Measurements from ENCODE around the gene ITFG1.

The ITFG1 gene

GRCh38 chr16:47129755-47130435, 331.0 kb downstream of the ITFG1 start:
- Histone ChIP-seq H3K4me1 (ENCODE audit: control insufficient read depth, low read length) (no peaks in the 10 kb centered on the region), H3K27ac (ENCODE audit: low read depth, low read length) (no peak overlapping the region), H3K9me3 (ENCODE audit: control insufficient read depth, insufficient read depth, low read length) (no peaks in the 10 kb centered on the region), H3K9me2 (replicated peaks; ENCODE audit: control insufficient read depth, low read length) (no peaks in the 10 kb centered on the region), H4K20me1 (ENCODE audit: control insufficient read depth, insufficient read depth, low read depth, low read length) (no peaks in the 10 kb centered on the region), H3K4me3 (ENCODE audit: low read length) (no peak overlapping the region), H3K36me3 (ENCODE audit: control insufficient read depth, low read length) (peaks cover 27% of the 10 kb centered on the region), H3K27me3 (ENCODE audit: control insufficient read depth, low read length) (no peaks in the 10 kb centered on the region), H3F3A (ENCODE audit: control insufficient read depth, insufficient read depth) (no peaks in the 10 kb centered on the region), H3K79me2 (ENCODE audit: control insufficient read depth, low read length) (peaks cover 48% of the 10 kb centered on the region), H3K4me2 (ENCODE audit: low read length) (no peak overlapping the region)
- no peak for TF ChIP-seq CTCF (IDR thresholded peaks at IDR 0.05; ENCODE audit: low read depth, low read length, poor library complexity, severe bottlenecking)
- no peak for TF ChIP-seq EZH2phosphoT487 (IDR thresholded peaks at IDR 0.05; ENCODE audit: borderline replicate concordance, low read length)

- no peak overlapping the region for H3K4me2 ChIP-seq (ENCODE audit: low read length)
- H3F3A ChIP-seq (ENCODE audit: control insufficient read depth, insufficient read depth), result no peaks in the 10 kb centered on the region
- H3K79me2 ChIP-seq (ENCODE audit: control insufficient read depth, low read length), result peaks cover 27% of the 10 kb centered on the region
- TF ChIP-seq CTCF (IDR thresholded peaks at IDR 0.05; ENCODE audit: low read depth, low read length, poor library complexity, severe bottlenecking), result no peak
- no peak for TF ChIP-seq EZH2phosphoT487 (IDR thresholded peaks at IDR 0.05; ENCODE audit: borderline replicate concordance, low read length)
- H3K9me3 ChIP-seq (ENCODE audit: control insufficient read depth, insufficient read depth, low read length), result no peaks in the 10 kb centered on the region
- no peaks in the 10 kb centered on the region for H3K4me1 ChIP-seq (ENCODE audit: control insufficient read depth, low read length)
- H3K9me2 ChIP-seq (replicated peaks; ENCODE audit: control insufficient read depth, low read length), result no peaks in the 10 kb centered on the region
- no peaks in the 10 kb centered on the region for H4K20me1 ChIP-seq (ENCODE audit: control insufficient read depth, insufficient read depth, low read depth, low read length)
- no peak overlapping the region for H3K27ac ChIP-seq (ENCODE audit: low read depth, low read length)
- peaks cover 27% of the 10 kb centered on the region for H3K36me3 ChIP-seq (ENCODE audit: control insufficient read depth, low read length)
- no peak overlapping the region for H3K4me3 ChIP-seq (ENCODE audit: low read length)
- no peaks in the 10 kb centered on the region for H3K27me3 ChIP-seq (ENCODE audit: control insufficient read depth, low read length)
Measured at GRCh38 chr16:47127541-47127940, 333.3 kb downstream of the ITFG1 start.

- Histone ChIP-seq H3K9me2 (replicated peaks; ENCODE audit: control insufficient read depth, low read length) (no peaks in the 10 kb centered on the region), H3K27ac (ENCODE audit: low read depth, low read length) (no peak overlapping the region), H3K79me2 (ENCODE audit: control insufficient read depth, low read length) (peaks cover 10% of the 10 kb centered on the region), H3F3A (ENCODE audit: control insufficient read depth, insufficient read depth) (no peaks in the 10 kb centered on the region), H4K20me1 (ENCODE audit: control insufficient read depth, insufficient read depth, low read depth, low read length) (no peaks in the 10 kb centered on the region), H3K4me1 (ENCODE audit: control insufficient read depth, low read length) (no peaks in the 10 kb centered on the region), H3K9me3 (ENCODE audit: control insufficient read depth, insufficient read depth, low read length) (no peaks in the 10 kb centered on the region), H3K27me3 (ENCODE audit: control insufficient read depth, low read length) (no peaks in the 10 kb centered on the region), H3K36me3 (ENCODE audit: control insufficient read depth, low read length) (peaks cover 27% of the 10 kb centered on the region), H3K4me2 (ENCODE audit: low read length) (no peak overlapping the region), H3K4me3 (ENCODE audit: low read length) (no peak overlapping the region)
- TF ChIP-seq CTCF (IDR thresholded peaks at IDR 0.05; ENCODE audit: low read depth, low read length, poor library complexity, severe bottlenecking), result no peak
- TF ChIP-seq EZH2phosphoT487 (IDR thresholded peaks at IDR 0.05; ENCODE audit: borderline replicate concordance, low read length), result no peak
Measured at GRCh38 chr16:47125757-47126156, 335.1 kb downstream of the ITFG1 start.
